ENCODE results near the gene XXYLT1. TPM values are rescaled to one million over a fixed set of nuclear protein-coding genes. Genes with fewer than 3 reads are reported as not detected.

Gene XXYLT1
- total and polyA plus RNA-seq, 9 of the 15 experiments (the other 6 are each of a cell fraction or from before 2014, with no cell fraction given) = 1.9 to 18.9 (median 15.0) TPM

DNA sequence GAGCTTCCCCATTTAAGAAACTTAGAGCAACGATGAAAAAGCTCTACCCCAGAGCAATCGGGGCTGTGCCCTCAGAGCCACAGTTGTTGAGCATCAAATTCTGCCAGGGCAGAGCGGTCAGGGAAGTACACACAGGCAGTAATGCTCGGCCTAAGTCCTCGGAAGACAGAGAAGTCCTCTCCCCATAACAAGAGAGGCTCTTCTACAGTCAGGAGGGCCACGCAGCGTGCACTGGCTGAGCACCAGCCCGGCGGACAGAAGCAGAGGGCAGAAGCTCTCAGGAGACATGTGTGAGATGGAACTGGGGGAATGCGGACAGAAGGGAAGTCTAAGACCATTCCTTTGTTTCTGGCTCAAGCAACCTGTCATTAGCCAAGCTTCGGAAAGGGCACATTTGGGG lies 95.9 kb downstream of the XXYLT1 start:
- WGBS (ENCODE audit: insufficient coverage, low coverage, missing lambda C conversion rate) = 92% methylated on average over 11 of the region's 11 CpGs
- CTCF ChIA-PET (ENCODE audit: low intra/inter-chr PET ratio) = no interaction called here
- no peak for ATAC-seq
- Histone ChIP-seq H4K20me1 (replicated peaks; ENCODE audit: control insufficient read depth, insufficient read depth, low read length) (no peaks in the 10 kb centered on the region), H3K36me3 (ENCODE audit: control insufficient read depth, insufficient read depth, low read length) (peaks cover 5% of the 10 kb centered on the region; the same call in 2 of the 3 replicates), H3K27ac (ENCODE audit: extremely low read depth, low read depth, low read length) (no peak overlapping the region), H3K9ac (ENCODE audit: insufficient read depth in 1 of 2, low read depth in 2 of 2, low read length in 2 of 2) (no peak overlapping the region), H3K4me3 (no peak overlapping the region), H3K79me2 (ENCODE audit: control insufficient read depth, insufficient read depth, low read length) (peaks cover 27% of the 10 kb centered on the region; the same call in 2 of the 3 replicates), H3K9me3 (replicated peaks; ENCODE audit: control insufficient read depth, insufficient read depth, low read depth, low read length) (no peaks in the 10 kb centered on the region), H3K4me1 (replicated peaks in 1 of 2; ENCODE audit: control insufficient read depth in 2 of 2, insufficient read depth in 2 of 2, low read length in 2 of 2) (peaks cover 34 to 45% of the 10 kb centered on the region in 2 experiments), H3K27me3 (ENCODE audit: control insufficient read depth in 2 of 2, insufficient read depth in 2 of 2, low read length in 2 of 2) (no peaks in the 10 kb centered on the region), H2AFZ (ENCODE audit: low read depth, low read length) (no peak overlapping the region), H3K4me2 (ENCODE audit: insufficient read depth, low read length) (no peak overlapping the region), H3K9me1 (ENCODE audit: control insufficient read depth, insufficient read depth, low read length) (peaks cover 4% of the 10 kb centered on the region)
- no peak for DNase-seq (ENCODE audit: extremely low read depth in 1 of 4, low spot score in 3 of 4)
- in situ Hi-C loops (cut with MboI) = no loop called here
- intact Hi-C loops (cut with micrococcal nuclease) = no loop called here
- POLR2A ChIA-PET = no interaction called here
- no TSS peak for BruUV-seq (replicated peaks)
- no peak for FAIRE-seq
- TF ChIP-seq, protein P1, sequence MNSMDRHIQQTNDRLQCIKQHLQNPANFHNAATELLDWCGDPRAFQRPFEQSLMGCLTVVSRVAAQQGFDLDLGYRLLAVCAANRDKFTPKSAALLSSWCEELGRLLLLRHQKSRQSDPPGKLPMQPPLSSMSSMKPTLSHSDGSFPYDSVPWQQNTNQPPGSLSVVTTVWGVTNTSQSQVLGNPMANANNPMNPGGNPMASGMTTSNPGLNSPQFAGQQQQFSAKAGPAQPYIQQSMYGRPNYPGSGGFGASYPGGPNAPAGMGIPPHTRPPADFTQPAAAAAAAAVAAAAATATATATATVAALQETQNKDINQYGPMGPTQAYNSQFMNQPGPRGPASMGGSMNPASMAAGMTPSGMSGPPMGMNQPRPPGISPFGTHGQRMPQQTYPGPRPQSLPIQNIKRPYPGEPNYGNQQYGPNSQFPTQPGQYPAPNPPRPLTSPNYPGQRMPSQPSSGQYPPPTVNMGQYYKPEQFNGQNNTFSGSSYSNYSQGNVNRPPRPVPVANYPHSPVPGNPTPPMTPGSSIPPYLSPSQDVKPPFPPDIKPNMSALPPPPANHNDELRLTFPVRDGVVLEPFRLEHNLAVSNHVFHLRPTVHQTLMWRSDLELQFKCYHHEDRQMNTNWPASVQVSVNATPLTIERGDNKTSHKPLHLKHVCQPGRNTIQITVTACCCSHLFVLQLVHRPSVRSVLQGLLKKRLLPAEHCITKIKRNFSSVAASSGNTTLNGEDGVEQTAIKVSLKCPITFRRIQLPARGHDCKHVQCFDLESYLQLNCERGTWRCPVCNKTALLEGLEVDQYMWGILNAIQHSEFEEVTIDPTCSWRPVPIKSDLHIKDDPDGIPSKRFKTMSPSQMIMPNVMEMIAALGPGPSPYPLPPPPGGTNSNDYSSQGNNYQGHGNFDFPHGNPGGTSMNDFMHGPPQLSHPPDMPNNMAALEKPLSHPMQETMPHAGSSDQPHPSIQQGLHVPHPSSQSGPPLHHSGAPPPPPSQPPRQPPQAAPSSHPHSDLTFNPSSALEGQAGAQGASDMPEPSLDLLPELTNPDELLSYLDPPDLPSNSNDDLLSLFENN (IDR thresholded peaks at IDR 0.05; ENCODE audit: low read depth in 2 of 2, low read length in 2 of 2) = no peak
- TF ChIP-seq CCNT2 (IDR thresholded peaks at IDR 0.05; ENCODE audit: borderline replicate concordance, extremely low read depth, insufficient read length, low read depth, low read length) (no peak), ZNF41 (CRISPR knock-in tag; conservative IDR thresholded peaks at IDR 0.05) (no peak), ARID2 (IDR thresholded peaks at IDR 0.05) (no peak), SRF (CRISPR knock-in tag; IDR thresholded peaks at IDR 0.05) (no peak), NELFE (IDR thresholded peaks at IDR 0.05; ENCODE audit: insufficient read depth, insufficient read length) (no peak), HMGN3 (IDR thresholded peaks at IDR 0.05; ENCODE audit: borderline replicate concordance, extremely low read depth, insufficient read length, low read depth, low read length) (no peak), RNF2 (IDR thresholded peaks at IDR 0.05) (no peak), IFI16 (CRISPR knock-in tag; IDR thresholded peaks at IDR 0.05) (no peak), ZNF668 (CRISPR knock-in tag; IDR thresholded peaks at IDR 0.05) (no peak), ZFP30 (CRISPR knock-in tag; IDR thresholded peaks at IDR 0.05; ENCODE audit: borderline replicate concordance) (no peak), RBM39 (optimal IDR thresholded peaks at IDR 0.05; ENCODE audit: low read depth, low read length) (no peak)
- TF ChIP-seq, protein P2, sequence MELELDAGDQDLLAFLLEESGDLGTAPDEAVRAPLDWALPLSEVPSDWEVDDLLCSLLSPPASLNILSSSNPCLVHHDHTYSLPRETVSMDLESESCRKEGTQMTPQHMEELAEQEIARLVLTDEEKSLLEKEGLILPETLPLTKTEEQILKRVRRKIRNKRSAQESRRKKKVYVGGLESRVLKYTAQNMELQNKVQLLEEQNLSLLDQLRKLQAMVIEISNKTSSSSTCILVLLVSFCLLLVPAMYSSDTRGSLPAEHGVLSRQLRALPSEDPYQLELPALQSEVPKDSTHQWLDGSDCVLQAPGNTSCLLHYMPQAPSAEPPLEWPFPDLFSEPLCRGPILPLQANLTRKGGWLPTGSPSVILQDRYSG (tag; conservative IDR thresholded peaks at IDR 0.05; ENCODE audit: low read depth) = no peak
- TF ChIP-seq, protein P3, sequence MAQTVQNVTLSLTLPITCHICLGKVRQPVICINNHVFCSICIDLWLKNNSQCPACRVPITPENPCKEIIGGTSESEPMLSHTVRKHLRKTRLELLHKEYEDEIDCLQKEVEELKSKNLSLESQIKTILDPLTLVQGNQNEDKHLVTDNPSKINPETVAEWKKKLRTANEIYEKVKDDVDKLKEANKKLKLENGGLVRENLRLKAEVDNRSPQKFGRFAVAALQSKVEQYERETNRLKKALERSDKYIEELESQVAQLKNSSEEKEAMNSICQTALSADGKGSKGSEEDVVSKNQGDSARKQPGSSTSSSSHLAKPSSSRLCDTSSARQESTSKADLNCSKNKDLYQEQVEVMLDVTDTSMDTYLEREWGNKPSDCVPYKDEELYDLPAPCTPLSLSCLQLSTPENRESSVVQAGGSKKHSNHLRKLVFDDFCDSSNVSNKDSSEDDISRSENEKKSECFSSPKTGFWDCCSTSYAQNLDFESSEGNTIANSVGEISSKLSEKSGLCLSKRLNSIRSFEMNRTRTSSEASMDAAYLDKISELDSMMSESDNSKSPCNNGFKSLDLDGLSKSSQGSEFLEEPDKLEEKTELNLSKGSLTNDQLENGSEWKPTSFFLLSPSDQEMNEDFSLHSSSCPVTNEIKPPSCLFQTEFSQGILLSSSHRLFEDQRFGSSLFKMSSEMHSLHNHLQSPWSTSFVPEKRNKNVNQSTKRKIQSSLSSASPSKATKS (CRISPR knock-in tag; IDR thresholded peaks at IDR 0.05) = no peak
- TF ChIP-seq, protein P4, sequence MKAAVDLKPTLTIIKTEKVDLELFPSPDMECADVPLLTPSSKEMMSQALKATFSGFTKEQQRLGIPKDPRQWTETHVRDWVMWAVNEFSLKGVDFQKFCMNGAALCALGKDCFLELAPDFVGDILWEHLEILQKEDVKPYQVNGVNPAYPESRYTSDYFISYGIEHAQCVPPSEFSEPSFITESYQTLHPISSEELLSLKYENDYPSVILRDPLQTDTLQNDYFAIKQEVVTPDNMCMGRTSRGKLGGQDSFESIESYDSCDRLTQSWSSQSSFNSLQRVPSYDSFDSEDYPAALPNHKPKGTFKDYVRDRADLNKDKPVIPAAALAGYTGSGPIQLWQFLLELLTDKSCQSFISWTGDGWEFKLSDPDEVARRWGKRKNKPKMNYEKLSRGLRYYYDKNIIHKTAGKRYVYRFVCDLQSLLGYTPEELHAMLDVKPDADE (conservative IDR thresholded peaks at IDR 0.05; ENCODE audit: control insufficient read depth, low read depth, low read length) = no peak

Measured in K562 (cell line).